ENCODE results near the gene FXYD2. TPM values are rescaled to one million over a fixed set of nuclear protein-coding genes. Genes with fewer than 3 reads are reported as not detected.

FXYD2 gene
- total RNA-seq, 1 experiment from 2014 or later: not detected

DNA sequence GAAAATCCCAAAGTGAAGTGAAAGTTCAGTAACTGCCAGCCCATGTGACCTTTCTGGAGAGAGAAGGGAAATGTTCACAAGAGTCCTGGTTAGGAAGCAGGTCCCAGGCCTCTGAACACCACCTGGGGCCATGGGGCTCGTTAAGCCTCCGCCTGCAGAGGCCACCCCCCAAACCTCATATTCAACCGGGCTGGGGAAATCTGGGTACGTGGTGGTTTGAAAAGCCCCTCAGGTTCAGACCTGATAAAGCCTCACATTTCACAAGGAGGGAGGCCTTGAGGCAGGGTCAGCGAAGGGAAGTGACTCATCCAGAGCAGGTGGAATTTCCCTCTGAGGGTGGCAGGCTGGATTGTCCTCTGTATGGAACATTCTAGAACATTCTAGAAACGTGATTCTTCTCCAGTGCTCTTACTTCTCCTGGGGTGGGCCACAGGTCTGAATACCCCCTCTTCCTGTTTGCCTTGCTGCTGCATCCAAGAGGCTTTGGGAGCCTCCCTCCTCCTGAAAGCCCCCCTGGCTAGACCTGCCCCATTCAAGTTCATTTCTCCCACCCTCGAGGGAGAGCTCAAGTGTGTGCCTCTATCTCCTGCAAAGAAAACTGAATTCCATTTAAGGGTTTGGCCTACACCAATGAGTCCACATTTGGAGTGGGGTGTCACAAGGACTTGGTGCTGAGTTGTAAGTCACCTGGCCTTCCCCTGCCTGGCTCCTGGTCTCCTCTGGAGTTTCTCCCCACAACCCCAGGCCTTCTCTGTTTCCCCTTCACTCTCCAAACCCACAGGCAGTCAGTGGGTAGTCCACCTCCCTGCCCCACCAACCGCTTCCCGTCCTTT lies 6.3 kb downstream of the FXYD2 start:
- no peak overlapping the region for H3K4me3 ChIP-seq (ENCODE audit: low read length)
- no peak overlapping the region for H3K27ac ChIP-seq (ENCODE audit: low read length)
- TF ChIP-seq, protein P1, sequence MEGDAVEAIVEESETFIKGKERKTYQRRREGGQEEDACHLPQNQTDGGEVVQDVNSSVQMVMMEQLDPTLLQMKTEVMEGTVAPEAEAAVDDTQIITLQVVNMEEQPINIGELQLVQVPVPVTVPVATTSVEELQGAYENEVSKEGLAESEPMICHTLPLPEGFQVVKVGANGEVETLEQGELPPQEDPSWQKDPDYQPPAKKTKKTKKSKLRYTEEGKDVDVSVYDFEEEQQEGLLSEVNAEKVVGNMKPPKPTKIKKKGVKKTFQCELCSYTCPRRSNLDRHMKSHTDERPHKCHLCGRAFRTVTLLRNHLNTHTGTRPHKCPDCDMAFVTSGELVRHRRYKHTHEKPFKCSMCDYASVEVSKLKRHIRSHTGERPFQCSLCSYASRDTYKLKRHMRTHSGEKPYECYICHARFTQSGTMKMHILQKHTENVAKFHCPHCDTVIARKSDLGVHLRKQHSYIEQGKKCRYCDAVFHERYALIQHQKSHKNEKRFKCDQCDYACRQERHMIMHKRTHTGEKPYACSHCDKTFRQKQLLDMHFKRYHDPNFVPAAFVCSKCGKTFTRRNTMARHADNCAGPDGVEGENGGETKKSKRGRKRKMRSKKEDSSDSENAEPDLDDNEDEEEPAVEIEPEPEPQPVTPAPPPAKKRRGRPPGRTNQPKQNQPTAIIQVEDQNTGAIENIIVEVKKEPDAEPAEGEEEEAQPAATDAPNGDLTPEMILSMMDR (conservative IDR thresholded peaks at IDR 0.05; ENCODE audit: low read depth, low read length): peak; percentile 22; the same call in 1 of the 2 replicates
- TF ChIP-seq EZH2 (IDR thresholded peaks at IDR 0.05; ENCODE audit: low read length, unreplicated experiment) (no peak), EZH2phosphoT487 (IDR thresholded peaks at IDR 0.05; ENCODE audit: borderline replicate concordance, low read length) (no peak)
- H3K4me1 ChIP-seq (ENCODE audit: insufficient read depth, low read length): peaks cover 14% of the 10 kb centered on the region
- no peaks in the 10 kb centered on the region for H3K36me3 ChIP-seq (ENCODE audit: low read depth, low read length)
- peak; percentile 48 for DNase-seq
- no peak overlapping the region for H3K9ac ChIP-seq (ENCODE audit: low read length)
- no peaks in the 10 kb centered on the region for H3F3A ChIP-seq (ENCODE audit: low read length, unreplicated experiment)
- peak overlapping the region; percentile 44; the same call in 1 of the 2 replicates for H2AFZ ChIP-seq (ENCODE audit: low read length)
- H3K27me3 ChIP-seq (ENCODE audit: low read length): peaks cover 18% of the 10 kb centered on the region
- H3K79me2 ChIP-seq (ENCODE audit: low read length): no peaks in the 10 kb centered on the region
- no peaks in the 10 kb centered on the region for H4K20me1 ChIP-seq (ENCODE audit: low read length)
- BruUV-seq (replicated peaks): no TSS peak
- H3K9me3 ChIP-seq (ENCODE audit: low read length): no peaks in the 10 kb centered on the region
- peak overlapping the region; percentile 28; the same call in 1 of the 2 replicates for H3K4me2 ChIP-seq (ENCODE audit: low read length)
- intact Hi-C loops (cut with micrococcal nuclease): loop anchor here (5.0 kb wide), 2 partner anchors 391 to 581 kb away; no protein-coding TSS in a partner anchor
- no peaks in the 10 kb centered on the region for H3K9me2 ChIP-seq (replicated peaks; ENCODE audit: low read length)
- POLR2A ChIA-PET (ENCODE audit: unreplicated experiment): no interaction called here
- CTCF ChIA-PET: interaction anchor here (0.8 to 2.0 kb wide), 4 partner anchors 9 to 392 kb away, joined by 6 to 13 read pairs (median 9); no protein-coding TSS in a partner anchor
- ATAC-seq: peak; percentile 37

- DNase-seq: peak; percentile 89
- no TSS peak for BruUV-seq (replicated peaks)
- peak; percentile 68 for ATAC-seq
- intact Hi-C loops (cut with micrococcal nuclease): loop anchor here (5.0 kb wide), 2 partner anchors 390 to 580 kb away; no protein-coding TSS in a partner anchor
- Histone ChIP-seq H3F3A (ENCODE audit: low read length, unreplicated experiment) (no peaks in the 10 kb centered on the region), H3K4me2 (ENCODE audit: low read length) (peak overlapping the region; percentile 32), H3K27ac (ENCODE audit: low read length) (no peak overlapping the region), H3K79me2 (ENCODE audit: low read length) (no peaks in the 10 kb centered on the region), H3K9me2 (replicated peaks; ENCODE audit: low read length) (no peaks in the 10 kb centered on the region), H2AFZ (ENCODE audit: low read length) (peak overlapping the region; percentile 57), H3K36me3 (ENCODE audit: low read depth, low read length) (no peaks in the 10 kb centered on the region), H3K4me1 (ENCODE audit: insufficient read depth, low read length) (peaks cover 14% of the 10 kb centered on the region), H3K4me3 (ENCODE audit: low read length) (no peak overlapping the region), H4K20me1 (ENCODE audit: low read length) (no peaks in the 10 kb centered on the region), H3K9ac (ENCODE audit: low read length) (no peak overlapping the region), H3K27me3 (ENCODE audit: low read length) (peaks cover 12% of the 10 kb centered on the region; the same call in 1 of the 2 replicates), H3K9me3 (ENCODE audit: low read length) (no peaks in the 10 kb centered on the region)
- ChIA-PET POLR2A (ENCODE audit: unreplicated experiment) (no interaction called here), CTCF (interaction anchor here (0.8 to 2.0 kb wide), 3 partner anchors 8 to 391 kb away, joined by 6 to 13 read pairs (median 10); no protein-coding TSS in a partner anchor)
- TF ChIP-seq EZH2 (IDR thresholded peaks at IDR 0.05; ENCODE audit: low read length, unreplicated experiment): no peak
- TF ChIP-seq, protein P1 (conservative IDR thresholded peaks at IDR 0.05; ENCODE audit: low read depth, low read length): peak; percentile 99
Measured at GRCh38 chr11:117817368-117818040, 7.0 kb downstream of the FXYD2 start.
